ES-I3 (cell line): ENCODE data around the gene MYH8.

ENCODE experiments used
- H3K36me3 ChIP-seq: 2 replicates; pipeline ENCODE4 v1.6.1; 2013; ENCODE audit warnings: mild to moderate bottlenecking, low read length, control low read depth, moderate library complexity; ENCODE audit not compliant: insufficient read depth
- H3K4me1 ChIP-seq: 2 replicates; pipeline ENCODE4 v1.6.1; 2013; ENCODE audit warnings: mild to moderate bottlenecking, control low read depth, low read length; ENCODE audit not compliant: insufficient read depth
- H3K9ac ChIP-seq: 2 replicates; pipeline ENCODE4 v1.6.1; 2013; ENCODE audit warnings: low read depth, mild to moderate bottlenecking, low read length, moderate library complexity
- H3K9me3 ChIP-seq: 2 replicates; pipeline ENCODE4 v1.6.1; 2013; ENCODE audit warnings: mild to moderate bottlenecking, low read length, moderate library complexity; ENCODE audit not compliant: control insufficient read depth, insufficient read depth

Gene MYH8

DNA sequence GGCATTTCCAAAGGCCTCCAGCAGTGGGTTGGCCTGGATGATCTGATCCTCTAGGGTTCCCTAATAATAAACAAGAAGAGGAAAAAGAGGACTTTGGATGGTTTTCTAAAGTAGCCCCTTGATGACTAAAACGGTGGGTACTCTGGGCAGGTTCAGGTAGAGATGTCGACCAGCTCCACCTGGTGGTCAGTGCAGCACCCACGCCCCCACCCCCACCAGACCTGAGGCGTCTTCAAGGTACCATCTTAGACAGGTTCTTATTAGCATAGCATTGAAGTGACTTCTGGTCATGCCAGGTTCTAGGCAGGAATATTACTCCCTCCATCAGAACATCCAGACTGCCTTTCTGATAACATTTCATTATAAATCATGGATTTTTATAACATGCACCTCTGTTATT, 64.0 kb downstream of the MYH8 start:
- no peaks in the 10 kb centered on the region for H3K9me3 ChIP-seq
- no peaks in the 10 kb centered on the region for H3K4me1 ChIP-seq
- no peaks in the 10 kb centered on the region for H3K36me3 ChIP-seq
- H3K9ac ChIP-seq, result no peak overlapping the region

DNA sequence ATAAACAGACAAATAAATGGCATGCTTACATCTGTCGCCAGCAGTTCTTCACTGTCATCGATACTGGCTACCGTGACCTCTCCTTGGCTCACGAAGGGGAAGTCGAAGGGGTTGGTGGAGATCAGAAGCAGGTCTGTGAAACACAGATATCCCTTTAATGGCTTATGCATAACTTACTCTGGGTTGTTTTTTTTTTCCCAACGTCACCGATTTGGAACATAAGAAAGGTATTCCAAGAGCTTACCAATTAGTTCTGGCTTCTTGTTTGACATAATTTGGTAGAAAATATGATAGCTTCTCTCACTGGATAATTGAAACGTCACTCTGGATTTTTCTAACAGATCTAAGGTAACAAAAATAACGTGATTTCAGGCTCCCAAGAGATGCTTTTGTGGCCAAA, 67.1 kb downstream of the MYH8 start:
- H3K4me1 ChIP-seq, result no peaks in the 10 kb centered on the region
- no peaks in the 10 kb centered on the region for H3K9me3 ChIP-seq
- H3K9ac ChIP-seq, result no peak overlapping the region
- H3K36me3 ChIP-seq, result no peaks in the 10 kb centered on the region; the same call in 1 of the 2 replicates

DNA sequence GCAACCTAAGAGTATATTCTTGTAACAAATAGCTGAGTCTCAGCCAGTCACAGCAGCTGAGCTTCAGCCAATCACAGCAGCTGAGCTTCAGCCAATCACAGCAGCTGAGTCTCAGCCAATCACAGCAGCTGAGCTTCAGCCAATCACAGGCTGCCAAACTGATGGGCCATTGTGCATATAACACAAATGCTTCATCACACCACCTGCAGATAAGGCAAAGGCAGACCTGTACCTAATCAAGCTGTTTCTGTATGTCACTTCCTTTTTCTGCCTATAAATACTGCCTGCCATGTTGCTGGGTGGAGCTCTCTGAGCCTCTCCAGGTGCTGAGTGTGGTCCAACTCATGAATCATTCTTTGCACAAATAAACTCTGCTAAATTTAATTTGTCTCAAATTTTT, 68.9 kb downstream of the MYH8 start:
- Histone ChIP-seq H3K36me3 (no peaks in the 10 kb centered on the region; the same call in 1 of the 2 replicates), H3K9me3 (no peaks in the 10 kb centered on the region), H3K4me1 (no peaks in the 10 kb centered on the region), H3K9ac (no peak overlapping the region)

DNA sequence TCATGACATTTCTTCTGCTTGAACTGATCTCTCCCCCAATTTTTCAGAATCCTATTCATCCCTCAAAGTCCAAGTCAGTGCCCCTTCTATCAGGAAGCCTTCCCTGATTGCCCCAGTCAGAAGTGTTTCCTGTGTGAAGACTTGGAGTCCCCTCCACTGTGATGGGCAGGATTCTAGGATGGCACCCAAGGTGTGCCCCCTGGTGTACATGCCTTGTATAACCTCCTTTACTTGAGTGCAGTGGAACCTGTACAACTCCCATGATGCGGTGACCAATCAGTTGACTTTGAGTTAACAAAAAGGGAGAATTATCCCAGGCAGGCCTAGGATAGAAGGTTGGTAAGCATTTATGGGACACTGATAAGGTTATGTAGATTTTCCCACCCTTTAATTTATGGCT, 72.3 kb downstream of the MYH8 start:
- Histone ChIP-seq H3K9me3 (no peaks in the 10 kb centered on the region), H3K4me1 (no peaks in the 10 kb centered on the region), H3K9ac (no peak overlapping the region), H3K36me3 (no peaks in the 10 kb centered on the region; the same call in 1 of the 2 replicates)

DNA sequence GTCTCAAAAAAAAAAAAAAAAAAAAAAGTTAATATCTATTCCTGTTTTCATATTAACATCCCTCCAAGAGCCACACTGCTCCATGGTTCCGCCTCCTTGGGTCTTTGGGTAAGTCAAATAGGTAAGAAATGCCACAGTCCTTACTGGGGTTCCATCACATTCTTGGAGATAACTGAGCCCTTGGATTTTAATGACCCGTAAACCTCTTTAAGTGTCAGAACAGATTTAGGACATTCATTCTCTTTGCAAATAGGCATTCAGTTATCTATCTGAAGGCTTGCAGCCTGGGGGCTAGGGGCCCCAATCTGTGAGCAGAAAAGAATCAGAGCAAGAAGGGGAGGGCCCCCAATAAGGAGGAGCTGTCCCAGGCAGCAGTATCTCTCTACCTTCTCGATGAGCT, 76.9 kb downstream of the MYH8 start:
- H3K9ac ChIP-seq, result no peak overlapping the region
- H3K36me3 ChIP-seq, result no peaks in the 10 kb centered on the region; the same call in 1 of the 2 replicates
- no peaks in the 10 kb centered on the region for H3K9me3 ChIP-seq
- no peaks in the 10 kb centered on the region for H3K4me1 ChIP-seq
